NOMO-1 (cell line): ENCODE results near the gene ADNP2.

Experiments used
- DNase-seq, 2 experiments: peaks; one replicate each; lab custom pipeline; 2025; ENCODE audit not compliant: unreplicated experiment in 2 of 2; lab: John Stamatoyannopoulos, UW

The ADNP2 gene, protein sequence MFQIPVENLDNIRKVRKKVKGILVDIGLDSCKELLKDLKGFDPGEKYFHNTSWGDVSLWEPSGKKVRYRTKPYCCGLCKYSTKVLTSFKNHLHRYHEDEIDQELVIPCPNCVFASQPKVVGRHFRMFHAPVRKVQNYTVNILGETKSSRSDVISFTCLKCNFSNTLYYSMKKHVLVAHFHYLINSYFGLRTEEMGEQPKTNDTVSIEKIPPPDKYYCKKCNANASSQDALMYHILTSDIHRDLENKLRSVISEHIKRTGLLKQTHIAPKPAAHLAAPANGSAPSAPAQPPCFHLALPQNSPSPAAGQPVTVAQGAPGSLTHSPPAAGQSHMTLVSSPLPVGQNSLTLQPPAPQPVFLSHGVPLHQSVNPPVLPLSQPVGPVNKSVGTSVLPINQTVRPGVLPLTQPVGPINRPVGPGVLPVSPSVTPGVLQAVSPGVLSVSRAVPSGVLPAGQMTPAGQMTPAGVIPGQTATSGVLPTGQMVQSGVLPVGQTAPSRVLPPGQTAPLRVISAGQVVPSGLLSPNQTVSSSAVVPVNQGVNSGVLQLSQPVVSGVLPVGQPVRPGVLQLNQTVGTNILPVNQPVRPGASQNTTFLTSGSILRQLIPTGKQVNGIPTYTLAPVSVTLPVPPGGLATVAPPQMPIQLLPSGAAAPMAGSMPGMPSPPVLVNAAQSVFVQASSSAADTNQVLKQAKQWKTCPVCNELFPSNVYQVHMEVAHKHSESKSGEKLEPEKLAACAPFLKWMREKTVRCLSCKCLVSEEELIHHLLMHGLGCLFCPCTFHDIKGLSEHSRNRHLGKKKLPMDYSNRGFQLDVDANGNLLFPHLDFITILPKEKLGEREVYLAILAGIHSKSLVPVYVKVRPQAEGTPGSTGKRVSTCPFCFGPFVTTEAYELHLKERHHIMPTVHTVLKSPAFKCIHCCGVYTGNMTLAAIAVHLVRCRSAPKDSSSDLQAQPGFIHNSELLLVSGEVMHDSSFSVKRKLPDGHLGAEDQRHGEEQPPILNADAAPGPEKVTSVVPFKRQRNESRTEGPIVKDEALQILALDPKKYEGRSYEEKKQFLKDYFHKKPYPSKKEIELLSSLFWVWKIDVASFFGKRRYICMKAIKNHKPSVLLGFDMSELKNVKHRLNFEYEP

DNA sequence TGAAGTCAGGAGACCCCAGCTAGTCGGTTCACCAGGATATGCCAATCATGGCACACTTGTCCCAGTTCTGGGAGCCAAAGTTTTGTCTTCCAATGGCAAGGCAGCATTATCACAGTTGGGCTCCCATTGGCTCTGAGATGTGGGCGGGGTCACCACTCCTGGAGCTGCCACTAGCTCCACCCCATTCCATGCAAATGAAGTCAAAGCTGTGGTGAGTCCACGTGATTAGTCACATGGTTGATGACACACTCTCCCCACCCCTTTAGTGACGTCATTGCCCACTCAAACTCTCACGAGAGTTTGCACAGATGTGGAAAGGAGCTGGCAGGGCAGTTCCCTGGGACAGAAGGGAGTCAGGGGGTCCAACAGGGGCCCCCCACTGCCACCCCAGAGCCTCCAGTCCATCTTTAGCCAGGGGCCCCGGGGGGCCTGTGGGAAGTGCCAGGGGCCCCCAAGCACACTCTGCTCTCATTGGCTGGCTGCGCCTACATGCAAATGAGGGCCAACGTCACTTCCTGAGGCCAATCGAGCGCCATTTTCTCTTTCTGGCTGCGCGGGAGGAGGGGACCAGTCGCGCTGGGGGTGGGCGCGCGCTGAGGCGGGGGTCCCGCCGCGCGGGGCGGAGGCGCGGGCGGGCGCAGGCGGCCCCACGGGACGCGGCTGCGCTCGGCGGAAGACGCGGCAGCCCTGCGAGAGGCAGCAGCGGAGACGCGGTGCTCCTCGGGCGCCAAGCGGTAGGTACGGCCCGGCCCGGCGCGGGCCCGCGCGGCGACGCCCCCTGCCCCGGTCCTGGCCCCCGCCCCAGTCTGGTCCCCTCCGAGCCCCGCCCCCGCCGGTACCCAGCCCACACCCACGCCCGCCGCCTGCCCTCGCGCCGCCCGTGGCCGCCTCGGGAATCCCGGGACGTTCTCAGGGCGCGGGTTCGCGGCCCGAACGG is at the start of gene ADNP2:
TSS of gene ADNP2 (plus strand) at position 524 of the 937 bp plus-strand sequence. CDS start 8,281 bp downstream, outside the sequence.
- DNase-seq: peak; percentile 77

- no peak for DNase-seq
These were observed 49.1 kb upstream of the ADNP2 start for GRCh38 chr18:80059945-80060344.

DNA sequence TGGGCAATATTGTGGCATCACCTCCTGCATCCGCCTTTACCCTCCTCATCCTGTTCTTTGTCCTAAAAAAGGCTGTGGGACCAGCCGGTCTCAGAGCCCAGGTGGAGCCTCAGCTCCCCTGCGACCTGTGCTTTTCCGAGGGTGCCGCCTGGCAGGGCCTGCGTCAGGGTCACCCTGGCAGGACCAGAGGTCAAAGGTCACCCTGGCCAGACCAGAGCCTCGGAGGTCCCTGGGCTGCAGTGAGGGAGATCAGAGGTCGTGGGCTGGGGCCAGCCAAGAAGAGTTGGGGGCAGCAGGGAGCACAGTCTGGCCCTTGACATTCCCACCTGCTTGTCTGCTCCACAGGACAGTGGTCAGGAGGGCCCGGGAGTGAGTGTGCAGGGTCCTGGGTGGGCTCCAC is 43.4 kb upstream of the ADNP2 start:
- no peak for DNase-seq

DNA sequence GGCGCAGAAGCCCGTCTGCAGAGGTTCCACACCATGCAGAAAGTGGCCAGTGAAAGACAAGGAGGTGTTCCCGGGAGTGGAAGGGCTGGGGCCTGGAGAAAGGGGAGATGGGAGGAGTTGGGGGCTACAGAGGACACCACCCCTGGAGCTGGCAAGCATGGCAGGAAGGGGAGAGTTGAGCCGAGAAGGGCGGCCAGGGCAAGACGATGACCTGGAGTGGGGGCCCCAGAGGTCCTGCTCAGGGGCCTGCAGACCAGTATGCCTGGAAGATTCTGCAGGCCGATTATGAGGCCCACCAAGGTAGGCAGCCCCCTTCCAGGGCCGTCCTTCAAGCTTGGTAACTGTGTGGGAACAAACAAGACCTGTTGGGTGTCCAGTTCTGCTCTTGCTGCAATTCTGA is 41.7 kb upstream of the ADNP2 start:
- no peak for DNase-seq

DNA sequence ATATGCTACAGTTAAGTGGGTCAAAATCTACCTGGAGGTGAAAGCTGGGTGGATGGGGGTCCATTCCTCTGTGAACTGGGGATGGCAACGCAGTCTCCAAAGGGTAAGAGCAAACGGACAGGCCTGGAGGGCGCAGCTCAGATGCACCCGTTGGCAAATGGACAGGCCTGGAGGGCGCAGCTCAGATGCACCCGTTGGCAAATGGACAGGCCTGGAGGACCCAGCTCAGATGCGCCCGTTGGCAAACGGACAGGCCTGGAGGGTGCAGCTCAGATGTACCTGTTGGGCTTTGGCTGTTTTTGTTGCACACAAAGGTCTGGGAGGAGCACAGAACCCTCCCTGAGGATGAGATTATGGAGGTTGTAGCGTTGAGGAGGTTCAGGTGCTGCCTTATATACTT is 41.2 kb upstream of the ADNP2 start:
- DNase-seq: no peak

DNA sequence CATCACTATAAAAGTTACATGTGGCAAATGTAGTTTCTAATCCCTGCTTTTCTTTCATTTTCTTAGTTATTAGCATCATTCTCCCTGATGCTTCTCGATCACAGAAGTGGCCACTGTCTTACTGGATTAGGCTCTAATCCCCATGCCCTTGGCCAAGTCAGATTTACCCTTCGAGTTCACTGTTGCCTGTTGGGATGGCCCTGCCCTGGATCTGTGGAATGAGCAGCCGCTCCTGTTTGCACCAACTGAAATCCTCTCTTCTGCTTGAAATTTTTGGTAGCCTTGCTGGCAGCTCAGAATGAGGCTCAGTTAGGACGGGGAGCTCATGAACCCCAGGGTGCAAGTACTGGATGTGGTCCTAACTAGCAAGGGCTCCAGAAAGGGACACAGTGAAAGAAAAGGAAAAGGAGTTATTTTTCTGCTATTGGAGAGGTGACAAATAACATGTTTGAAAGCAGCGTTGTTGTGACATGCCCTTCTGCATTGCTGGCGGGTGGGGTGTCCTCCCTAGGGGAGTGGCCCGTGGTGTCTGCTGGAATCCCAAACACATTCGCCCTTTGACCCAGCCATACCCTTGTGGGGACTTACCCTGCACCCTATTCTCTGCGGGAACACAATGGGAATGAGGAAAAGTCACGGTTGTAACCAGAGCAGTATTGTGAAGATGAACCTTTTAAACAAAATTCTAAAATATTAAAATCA is 40.3 kb upstream of the ADNP2 start:
- no peak for DNase-seq

DNA sequence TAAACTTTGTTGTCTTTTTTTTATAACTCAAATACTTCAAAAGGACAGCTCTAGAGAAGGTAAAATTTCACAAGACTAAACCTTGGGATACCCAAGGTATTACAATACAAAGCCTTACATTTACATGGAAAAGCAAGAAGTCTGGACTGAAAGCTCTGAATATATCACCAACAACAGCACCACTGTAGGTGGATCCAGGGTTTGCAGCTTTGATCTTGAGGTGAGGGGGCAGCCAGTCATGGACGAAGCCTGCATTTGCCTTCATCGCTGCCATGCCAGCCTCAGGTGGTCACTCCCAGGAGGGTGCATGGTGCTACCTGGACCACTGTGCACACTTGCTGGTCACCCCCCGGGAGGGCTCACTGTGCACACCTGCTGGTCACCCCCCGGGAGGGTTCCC is 38.2 kb upstream of the ADNP2 start:
- DNase-seq: no peak

GRCh38 chr18:80074183-80074582 is 34.9 kb upstream of the ADNP2 start:
- DNase-seq: no peak

GRCh38 chr18:80074697-80075096 is 34.4 kb upstream of the ADNP2 start:
- no peak for DNase-seq

DNA sequence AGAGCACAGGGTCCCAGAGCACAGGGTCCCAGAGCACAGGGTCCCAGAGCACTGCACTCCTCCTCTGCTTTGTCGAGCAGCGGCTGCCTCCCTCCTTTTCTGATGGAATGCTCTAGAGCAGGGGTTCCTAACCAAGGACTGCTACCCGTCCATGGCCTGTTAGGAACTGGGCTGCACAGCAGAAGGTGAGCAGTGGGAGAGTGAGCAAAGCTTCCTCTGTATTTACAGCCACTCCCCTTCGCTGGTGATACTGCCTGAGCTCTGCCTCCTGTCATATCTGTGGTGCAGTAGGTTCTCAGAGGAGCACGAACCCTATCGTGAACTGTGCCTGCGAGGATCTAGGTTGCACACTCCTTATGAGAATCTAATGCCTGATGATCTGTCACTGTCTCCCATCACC is 33.1 kb upstream of the ADNP2 start:
- no peak for DNase-seq

- DNase-seq: no peak
These were observed 32.7 kb upstream of the ADNP2 start for GRCh38 chr18:80076379-80076778.

GRCh38 chr18:80077873-80078272 is 31.2 kb upstream of the ADNP2 start:
- no peak for DNase-seq

GRCh38 chr18:80086281-80086680 is 22.8 kb upstream of the ADNP2 start:
- no peak for DNase-seq

GRCh38 chr18:80088036-80088435 is 21.0 kb upstream of the ADNP2 start:
- no peak for DNase-seq

DNA sequence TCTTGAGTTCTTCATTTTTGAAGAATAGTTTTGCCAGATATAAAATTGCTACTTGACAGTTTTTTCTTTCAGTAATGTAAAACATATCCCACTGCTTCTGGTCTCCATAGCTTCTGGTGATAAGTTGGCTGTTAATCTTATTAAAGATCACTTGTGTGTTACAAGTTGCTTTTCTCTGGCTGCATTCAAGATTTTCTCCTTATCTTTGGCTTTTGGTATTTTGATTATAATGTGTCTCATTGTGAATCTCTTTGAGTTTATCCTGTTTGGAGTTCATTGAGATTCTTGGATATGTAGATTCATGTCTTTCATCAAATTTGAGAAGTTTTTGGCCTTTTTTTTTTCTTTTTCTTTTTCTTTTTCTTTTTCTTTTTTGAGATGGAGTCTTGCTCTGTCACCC is 20.2 kb upstream of the ADNP2 start:
- DNase-seq: no peak

DNA sequence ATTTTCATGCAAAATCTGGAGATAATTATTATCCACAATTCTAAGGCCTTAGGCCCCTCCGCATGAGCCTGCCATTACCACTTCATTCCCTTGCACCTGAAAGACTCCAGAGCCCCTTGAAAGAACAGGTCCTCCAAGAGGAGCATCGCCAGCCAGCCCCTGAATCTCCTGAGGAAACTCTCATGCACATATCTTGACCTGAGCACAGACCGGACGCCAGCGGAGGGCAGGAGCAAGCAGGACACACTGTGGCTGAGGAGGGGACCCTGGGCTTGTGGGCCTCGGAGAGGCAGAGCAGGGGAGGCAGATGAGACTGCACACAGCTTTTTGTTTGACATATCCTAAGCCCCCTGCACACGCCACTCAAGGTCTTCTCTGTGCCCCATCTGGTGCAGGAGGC is 13.6 kb upstream of the ADNP2 start:
- DNase-seq: no peak

DNA sequence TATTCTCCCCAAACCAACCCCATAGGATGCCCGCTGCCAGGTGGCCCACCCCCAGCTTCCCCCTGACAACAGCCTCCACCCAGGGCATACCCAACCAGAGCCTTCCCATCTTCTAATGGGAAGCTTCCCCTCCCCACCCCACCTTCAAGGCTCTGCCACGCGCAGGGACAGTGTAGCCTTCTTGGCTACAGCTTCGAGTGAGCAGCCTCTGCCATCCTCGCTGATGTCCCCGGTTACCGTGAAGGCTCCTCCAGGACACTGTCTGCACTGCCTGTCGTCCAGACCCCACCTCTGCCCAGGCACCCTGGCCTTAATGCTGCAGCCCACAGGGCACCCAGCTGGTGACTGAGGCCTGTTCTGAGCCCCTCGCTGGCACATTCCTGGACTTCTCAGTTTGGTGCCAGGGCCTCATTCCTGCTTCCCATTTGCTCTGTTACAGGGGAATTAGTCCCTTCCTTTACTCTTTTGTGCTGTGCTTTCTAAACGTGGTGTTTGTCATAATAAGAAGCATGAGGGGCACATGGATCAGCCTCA is 13.0 kb upstream of the ADNP2 start:
- no peak for DNase-seq

DNA sequence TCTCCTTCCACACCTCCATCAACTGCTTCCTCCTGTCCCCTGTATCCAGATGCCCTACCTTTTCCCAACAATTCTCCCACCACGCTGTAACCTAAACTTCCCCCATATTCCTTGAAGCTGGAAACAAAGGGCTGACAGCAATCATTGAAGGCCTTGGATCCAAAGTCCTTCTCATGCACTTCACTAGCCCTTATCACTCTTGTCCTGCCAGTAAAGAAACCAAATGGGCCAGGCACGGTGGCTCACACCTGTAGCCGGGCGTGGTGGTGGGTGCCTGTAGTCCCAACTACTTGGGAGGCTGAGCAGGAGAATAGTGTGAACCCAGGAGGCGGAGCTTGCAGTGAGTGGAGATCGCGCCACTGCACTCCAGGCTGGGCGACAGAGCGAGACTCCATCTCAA is 11.9 kb upstream of the ADNP2 start:
- no peak for DNase-seq

- DNase-seq: no peak
These were observed 5.8 kb upstream of the ADNP2 start for GRCh38 chr18:80103231-80103630.
